ENCODE results near the gene SNCG. TPM values are rescaled to one million over a fixed set of nuclear protein-coding genes. Genes with fewer than 3 reads are reported as not detected.

The SNCG gene
- total and polyA plus RNA-seq, 2 of the 8 experiments (the other 6 are each of a cell fraction or from before 2014, with no cell fraction given) = 4.4 to 12.2 TPM

DNA sequence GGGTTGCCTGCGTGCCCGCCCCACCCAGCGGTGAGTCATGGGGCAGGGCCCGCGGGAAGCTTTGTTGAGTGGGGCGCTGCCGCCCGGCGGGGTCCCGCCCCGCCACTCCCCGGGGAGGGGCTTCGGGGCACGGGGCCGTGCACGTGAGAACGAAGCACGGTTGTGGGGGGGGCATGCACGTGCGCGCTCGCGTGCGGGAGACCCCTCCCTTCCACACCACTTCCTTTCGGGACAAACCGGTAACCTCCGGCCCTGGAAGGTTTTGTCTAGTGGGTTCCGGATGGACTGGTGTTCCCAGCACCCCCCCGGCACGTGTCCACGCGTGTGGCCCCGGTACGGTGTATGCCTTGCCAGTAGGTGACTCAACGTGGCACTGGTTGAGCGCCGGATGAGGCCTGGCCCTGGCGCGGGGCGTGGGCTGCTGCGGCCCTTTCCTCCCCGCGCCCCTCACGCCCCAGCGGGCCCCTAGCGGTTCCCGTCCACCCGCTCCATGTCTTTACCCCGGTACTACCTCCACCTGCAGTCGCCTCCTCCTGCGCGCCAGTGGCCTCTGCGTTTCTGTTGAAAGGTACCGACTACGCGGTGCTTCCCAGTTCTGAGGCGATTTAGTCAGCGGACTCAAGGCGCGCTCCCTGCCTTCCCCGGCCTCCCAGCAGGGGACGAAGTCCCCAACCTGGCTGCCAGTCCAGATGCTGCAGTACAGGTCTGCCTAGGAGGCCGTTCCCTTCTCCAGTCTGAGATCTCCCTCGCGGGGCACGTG, 13.0 kb downstream of the SNCG start (continued):
- TF ChIP-seq CTBP2 (IDR thresholded peaks at IDR 0.05; ENCODE audit: borderline replicate concordance, insufficient read depth, insufficient read length, low read length) (no peak), EZH2 (IDR thresholded peaks at IDR 0.05; ENCODE audit: low read depth, low read length, severe bottlenecking) (no peak), GTF2F1 (IDR thresholded peaks at IDR 0.05; ENCODE audit: borderline replicate concordance, low read depth, low read length) (no peak), JUND (IDR thresholded peaks at IDR 0.05; ENCODE audit: low read length) (no peak; the same call in 1 of the 2 replicates), TCF12 (IDR thresholded peaks at IDR 0.05; ENCODE audit: low read depth, low read length) (no peak), TBP (IDR thresholded peaks at IDR 0.05; ENCODE audit: low read depth, low read length) (0 out of 2 replicates have a peak, but pooled peaks have one; percentile 1), SP2 (IDR thresholded peaks at IDR 0.05; ENCODE audit: low read length) (no peak), SP4 (IDR thresholded peaks at IDR 0.05; ENCODE audit: low read length) (no peak), RNF2 (IDR thresholded peaks at IDR 0.05; ENCODE audit: borderline replicate concordance, low read depth, low read length, missing control alignments, poor library complexity, severe bottlenecking) (no peak), TEAD4 (IDR thresholded peaks at IDR 0.05; ENCODE audit: low read depth, low read length) (no peak)
- TF ChIP-seq, protein P1, sequence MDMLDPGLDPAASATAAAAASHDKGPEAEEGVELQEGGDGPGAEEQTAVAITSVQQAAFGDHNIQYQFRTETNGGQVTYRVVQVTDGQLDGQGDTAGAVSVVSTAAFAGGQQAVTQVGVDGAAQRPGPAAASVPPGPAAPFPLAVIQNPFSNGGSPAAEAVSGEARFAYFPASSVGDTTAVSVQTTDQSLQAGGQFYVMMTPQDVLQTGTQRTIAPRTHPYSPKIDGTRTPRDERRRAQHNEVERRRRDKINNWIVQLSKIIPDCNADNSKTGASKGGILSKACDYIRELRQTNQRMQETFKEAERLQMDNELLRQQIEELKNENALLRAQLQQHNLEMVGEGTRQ (IDR thresholded peaks at IDR 0.05; ENCODE audit: low read length) = no peak
- TF ChIP-seq, protein P2, sequence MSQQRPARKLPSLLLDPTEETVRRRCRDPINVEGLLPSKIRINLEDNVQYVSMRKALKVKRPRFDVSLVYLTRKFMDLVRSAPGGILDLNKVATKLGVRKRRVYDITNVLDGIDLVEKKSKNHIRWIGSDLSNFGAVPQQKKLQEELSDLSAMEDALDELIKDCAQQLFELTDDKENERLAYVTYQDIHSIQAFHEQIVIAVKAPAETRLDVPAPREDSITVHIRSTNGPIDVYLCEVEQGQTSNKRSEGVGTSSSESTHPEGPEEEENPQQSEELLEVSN (IDR thresholded peaks at IDR 0.05) = peak; percentile 79

All from H1 (cell line).